ENCODE results near the gene CDKAL1. TPM values are rescaled to one million over a fixed set of nuclear protein-coding genes. Genes with fewer than 3 reads are reported as not detected.

Gene CDKAL1
- total and polyA plus RNA-seq, 2 donors from 2014 or later, result 4.6 to 20.2 TPM

GRCh38 chr6:21118216-21118780 is 584.0 kb downstream of the CDKAL1 start:
- Histone ChIP-seq H3K4me1 (ENCODE audit: control insufficient read depth in 2 of 3, insufficient read depth in 2 of 3, low read depth in 1 of 3, low read length in 3 of 3) (no peaks in the 10 kb centered on the region), H3K36me3 (ENCODE audit: control insufficient read depth in 2 of 3, insufficient read depth in 3 of 3, low read length in 3 of 3) (no peaks in the 10 kb centered on the region), H3K27me3 (ENCODE audit: control insufficient read depth, insufficient read depth, low read length) (no peaks in the 10 kb centered on the region), H3K9ac (ENCODE audit: low read length in 3 of 3) (no peak overlapping the region), H3K4me3 (ENCODE audit: low read length in 3 of 3) (no peak overlapping the region), H3K9me3 (ENCODE audit: control insufficient read depth in 2 of 3, insufficient read depth in 1 of 3, low read length in 3 of 3) (no peaks in the 10 kb centered on the region), H3K27ac (ENCODE audit: low read depth in 2 of 2, low read length in 2 of 2) (no peak overlapping the region)
- intact Hi-C loops (cut with DNase I), result no loop called here
- FAIRE-seq (no peak), DNase-seq (no peak)
- no peak for TF ChIP-seq CTCF (IDR thresholded peaks at IDR 0.05; ENCODE audit: borderline replicate concordance, extremely low read depth, insufficient read depth)

- H3K36me3 ChIP-seq (ENCODE audit: control insufficient read depth in 2 of 3, insufficient read depth in 3 of 3, low read length in 3 of 3), result no peaks in the 10 kb centered on the region
- H3K27me3 ChIP-seq (ENCODE audit: control insufficient read depth, insufficient read depth, low read length), result no peaks in the 10 kb centered on the region
- H3K9ac ChIP-seq (ENCODE audit: low read length in 3 of 3), result no peak overlapping the region
- no peaks in the 10 kb centered on the region for H3K4me1 ChIP-seq (ENCODE audit: control insufficient read depth in 2 of 3, insufficient read depth in 2 of 3, low read depth in 1 of 3, low read length in 3 of 3)
- no peak overlapping the region for H3K4me3 ChIP-seq (ENCODE audit: low read length in 3 of 3)
- DNase-seq (no peak), FAIRE-seq (no peak)
- H3K27ac ChIP-seq (ENCODE audit: low read depth in 2 of 2, low read length in 2 of 2), result no peak overlapping the region
- no peaks in the 10 kb centered on the region for H3K9me3 ChIP-seq (ENCODE audit: control insufficient read depth in 2 of 3, insufficient read depth in 1 of 3, low read length in 3 of 3)
- intact Hi-C loops (cut with DNase I), result no loop called here
- TF ChIP-seq CTCF (IDR thresholded peaks at IDR 0.05; ENCODE audit: borderline replicate concordance, extremely low read depth, insufficient read depth), result no peak
These were observed 587.4 kb downstream of the CDKAL1 start for GRCh38 chr6:21121636-21122136.

- intact Hi-C loops (cut with DNase I), result no loop called here
- no peak for TF ChIP-seq CTCF (IDR thresholded peaks at IDR 0.05; ENCODE audit: borderline replicate concordance, extremely low read depth, insufficient read depth)
- Histone ChIP-seq H3K9ac (ENCODE audit: low read length in 3 of 3) (no peak overlapping the region), H3K4me1 (ENCODE audit: control insufficient read depth in 2 of 3, insufficient read depth in 2 of 3, low read depth in 1 of 3, low read length in 3 of 3) (no peaks in the 10 kb centered on the region), H3K36me3 (ENCODE audit: control insufficient read depth in 2 of 3, insufficient read depth in 3 of 3, low read length in 3 of 3) (no peaks in the 10 kb centered on the region), H3K9me3 (ENCODE audit: control insufficient read depth in 2 of 3, insufficient read depth in 1 of 3, low read length in 3 of 3) (no peaks in the 10 kb centered on the region), H3K27ac (ENCODE audit: low read depth in 2 of 2, low read length in 2 of 2) (no peak overlapping the region), H3K27me3 (ENCODE audit: control insufficient read depth, insufficient read depth, low read length) (no peaks in the 10 kb centered on the region), H3K4me3 (ENCODE audit: low read length in 3 of 3) (no peak overlapping the region)
- no peak for FAIRE-seq
- no peak for DNase-seq
These were observed 589.5 kb downstream of the CDKAL1 start for GRCh38 chr6:21123507-21124436.

All from kidney (tissue), 14 donors.